WERI-Rb-1 (cell line): ENCODE measurements around the gene BOLA3.

Experiments used
- DNase-seq: peaks from one replicate; pipeline ENCODE4 v3.0.0-alpha.2; 2020
- H3K27ac ChIP-seq: fragments of 250-450 bp; sonication (Bioruptor Pico); 2 replicates; pipeline ENCODE4 v1.5.1; 2020; ENCODE audit warnings: mild to moderate bottlenecking, moderate library complexity
- H3K27me3 ChIP-seq: fragments of 250-450 bp; sonication (Bioruptor Pico); 2 replicates; pipeline ENCODE4 v1.5.1; 2021; ENCODE audit warnings: mild to moderate bottlenecking, low read depth, moderate library complexity; ENCODE audit not compliant: insufficient read depth, severe bottlenecking
- H3K36me3 ChIP-seq: fragments of 250-450 bp; sonication (Bioruptor Pico); 2 replicates; pipeline ENCODE4 v1.5.1; 2020; ENCODE audit warnings: mild to moderate bottlenecking, moderate library complexity
- H3K4me3 ChIP-seq: 2 replicates; pipeline ENCODE4 v1.5.1; 2011; ENCODE audit warnings: low read depth, mild to moderate bottlenecking, control low read depth, low read length
- H3K9me3 ChIP-seq: fragments of 250-450 bp; sonication (Bioruptor Pico); 2 replicates; pipeline ENCODE4 v1.5.1; 2021; ENCODE audit warnings: mild to moderate bottlenecking, moderate library complexity; ENCODE audit not compliant: severe bottlenecking
- TF ChIP-seq, protein P1 (sequence below): IDR thresholded peaks from 2 replicates; pipeline ENCODE4 v1.5.1; 2011; ENCODE audit warnings: low read depth, mild to moderate bottlenecking, control low read depth, inconsistent platforms, low read length

The BOLA3 gene

DNA sequence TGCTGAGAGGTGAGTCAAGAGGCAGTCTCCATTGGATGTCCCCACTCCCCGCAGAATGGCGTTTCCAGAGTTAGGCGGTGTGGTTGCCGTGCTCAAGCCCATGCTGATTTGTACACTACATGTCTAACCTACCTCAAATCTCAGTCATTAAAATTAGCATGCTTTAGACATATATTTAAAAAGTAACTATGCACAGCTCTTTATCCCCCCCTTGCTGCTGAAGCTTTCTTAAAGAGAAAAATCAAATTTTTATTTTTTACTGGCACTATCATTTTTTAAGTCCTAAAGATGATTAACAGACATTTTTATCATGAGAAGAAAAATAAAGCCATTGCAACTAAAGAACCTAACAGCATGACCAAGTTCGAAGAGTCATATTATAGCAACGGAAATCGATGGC lies 42.9 kb downstream of the BOLA3 start:
- TF ChIP-seq, protein P1, sequence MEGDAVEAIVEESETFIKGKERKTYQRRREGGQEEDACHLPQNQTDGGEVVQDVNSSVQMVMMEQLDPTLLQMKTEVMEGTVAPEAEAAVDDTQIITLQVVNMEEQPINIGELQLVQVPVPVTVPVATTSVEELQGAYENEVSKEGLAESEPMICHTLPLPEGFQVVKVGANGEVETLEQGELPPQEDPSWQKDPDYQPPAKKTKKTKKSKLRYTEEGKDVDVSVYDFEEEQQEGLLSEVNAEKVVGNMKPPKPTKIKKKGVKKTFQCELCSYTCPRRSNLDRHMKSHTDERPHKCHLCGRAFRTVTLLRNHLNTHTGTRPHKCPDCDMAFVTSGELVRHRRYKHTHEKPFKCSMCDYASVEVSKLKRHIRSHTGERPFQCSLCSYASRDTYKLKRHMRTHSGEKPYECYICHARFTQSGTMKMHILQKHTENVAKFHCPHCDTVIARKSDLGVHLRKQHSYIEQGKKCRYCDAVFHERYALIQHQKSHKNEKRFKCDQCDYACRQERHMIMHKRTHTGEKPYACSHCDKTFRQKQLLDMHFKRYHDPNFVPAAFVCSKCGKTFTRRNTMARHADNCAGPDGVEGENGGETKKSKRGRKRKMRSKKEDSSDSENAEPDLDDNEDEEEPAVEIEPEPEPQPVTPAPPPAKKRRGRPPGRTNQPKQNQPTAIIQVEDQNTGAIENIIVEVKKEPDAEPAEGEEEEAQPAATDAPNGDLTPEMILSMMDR = no peak
- no peak overlapping the region for H3K27ac ChIP-seq
- H3K27me3 ChIP-seq = no peaks in the 10 kb centered on the region
- no peaks in the 10 kb centered on the region for H3K9me3 ChIP-seq
- H3K36me3 ChIP-seq = peaks cover 53% of the 10 kb centered on the region
- H3K4me3 ChIP-seq = no peak overlapping the region
- no peak for DNase-seq

DNA sequence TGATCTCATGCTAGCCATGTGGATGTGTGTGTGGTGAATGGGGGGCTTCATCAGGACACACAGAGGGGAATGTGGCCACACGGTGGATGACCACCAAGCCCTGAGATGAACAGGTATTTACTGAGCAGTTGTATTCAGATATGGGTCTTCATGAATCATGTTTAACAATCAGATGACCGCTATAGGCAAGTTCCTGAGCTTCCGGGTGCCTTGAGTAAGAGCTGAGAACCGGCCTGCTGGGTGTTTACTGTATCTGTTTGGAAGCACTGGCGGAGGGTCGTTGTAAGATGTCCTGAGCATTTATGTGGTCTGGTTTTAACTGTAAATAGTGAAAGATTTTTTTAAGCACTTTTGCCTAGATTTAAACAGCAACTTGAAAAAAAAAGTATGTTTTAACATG lies 43.9 kb downstream of the BOLA3 start:
- H3K9me3 ChIP-seq = no peaks in the 10 kb centered on the region
- DNase-seq = no peak
- no peaks in the 10 kb centered on the region for H3K27me3 ChIP-seq
- no peak overlapping the region for H3K27ac ChIP-seq
- peaks cover 64% of the 10 kb centered on the region for H3K36me3 ChIP-seq
- TF ChIP-seq, protein P1 = no peak
- H3K4me3 ChIP-seq = no peak overlapping the region

DNA sequence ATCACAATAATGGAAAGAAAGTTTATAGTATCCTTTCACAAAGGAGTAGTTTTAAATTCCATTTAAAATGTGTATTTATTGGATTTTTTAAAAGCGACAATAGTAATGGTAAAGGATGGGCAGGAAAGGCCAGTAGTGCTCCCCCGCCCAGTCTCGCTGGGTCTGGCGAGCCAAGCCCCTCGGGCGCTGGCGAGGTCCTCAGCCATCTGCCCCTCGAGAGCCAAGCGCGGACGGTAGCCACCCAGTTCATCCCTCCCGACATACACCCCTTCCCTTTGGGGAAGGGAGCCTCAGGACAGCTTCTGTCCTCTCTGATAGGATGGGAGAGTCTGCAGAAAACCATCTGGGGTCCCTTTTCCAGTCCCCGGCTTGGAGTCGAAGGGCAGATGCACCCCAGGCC lies 45.2 kb downstream of the BOLA3 start:
- Histone ChIP-seq H3K27ac (no peak overlapping the region), H3K4me3 (no peak overlapping the region), H3K36me3 (peaks cover 70% of the 10 kb centered on the region), H3K27me3 (no peaks in the 10 kb centered on the region), H3K9me3 (no peaks in the 10 kb centered on the region)
- DNase-seq = no peak
- TF ChIP-seq, protein P1 = no peak

DNA sequence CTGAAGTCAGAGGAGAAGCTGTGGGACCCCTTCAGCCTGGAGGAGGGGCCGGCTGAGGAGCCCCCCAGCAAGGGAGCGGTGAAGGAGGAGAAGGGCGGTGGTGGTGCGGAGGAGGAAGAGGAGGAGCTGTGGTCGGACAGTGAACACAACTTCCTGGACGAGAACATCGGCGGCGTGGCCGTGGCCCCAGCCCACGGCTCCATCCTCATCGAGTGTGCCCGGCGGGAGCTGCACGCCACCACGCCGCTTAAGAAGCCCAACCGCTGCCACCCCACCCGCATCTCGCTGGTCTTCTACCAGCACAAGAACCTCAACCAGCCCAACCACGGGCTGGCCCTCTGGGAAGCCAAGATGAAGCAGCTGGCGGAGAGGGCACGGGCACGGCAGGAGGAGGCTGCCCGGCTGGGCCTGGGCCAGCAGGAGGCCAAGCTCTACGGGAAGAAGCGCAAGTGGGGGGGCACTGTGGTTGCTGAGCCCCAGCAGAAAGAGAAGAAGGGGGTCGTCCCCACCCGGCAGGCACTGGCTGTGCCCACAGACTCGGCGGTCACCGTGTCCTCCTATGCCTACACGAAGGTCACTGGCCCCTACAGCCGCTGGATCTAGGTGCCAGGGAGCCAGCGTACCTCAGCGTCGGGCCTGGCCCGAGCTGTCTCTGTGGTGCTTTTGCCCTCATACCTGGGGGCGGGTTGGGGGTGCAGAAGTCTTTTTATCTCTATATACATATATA lies 46.0 kb downstream of the BOLA3 start:
- H3K4me3 ChIP-seq = no peak overlapping the region
- TF ChIP-seq, protein P1 = no peak
- no peaks in the 10 kb centered on the region for H3K9me3 ChIP-seq
- H3K27ac ChIP-seq = no peak overlapping the region
- H3K27me3 ChIP-seq = no peaks in the 10 kb centered on the region
- no peak for DNase-seq
- H3K36me3 ChIP-seq = peaks cover 74% of the 10 kb centered on the region

DNA sequence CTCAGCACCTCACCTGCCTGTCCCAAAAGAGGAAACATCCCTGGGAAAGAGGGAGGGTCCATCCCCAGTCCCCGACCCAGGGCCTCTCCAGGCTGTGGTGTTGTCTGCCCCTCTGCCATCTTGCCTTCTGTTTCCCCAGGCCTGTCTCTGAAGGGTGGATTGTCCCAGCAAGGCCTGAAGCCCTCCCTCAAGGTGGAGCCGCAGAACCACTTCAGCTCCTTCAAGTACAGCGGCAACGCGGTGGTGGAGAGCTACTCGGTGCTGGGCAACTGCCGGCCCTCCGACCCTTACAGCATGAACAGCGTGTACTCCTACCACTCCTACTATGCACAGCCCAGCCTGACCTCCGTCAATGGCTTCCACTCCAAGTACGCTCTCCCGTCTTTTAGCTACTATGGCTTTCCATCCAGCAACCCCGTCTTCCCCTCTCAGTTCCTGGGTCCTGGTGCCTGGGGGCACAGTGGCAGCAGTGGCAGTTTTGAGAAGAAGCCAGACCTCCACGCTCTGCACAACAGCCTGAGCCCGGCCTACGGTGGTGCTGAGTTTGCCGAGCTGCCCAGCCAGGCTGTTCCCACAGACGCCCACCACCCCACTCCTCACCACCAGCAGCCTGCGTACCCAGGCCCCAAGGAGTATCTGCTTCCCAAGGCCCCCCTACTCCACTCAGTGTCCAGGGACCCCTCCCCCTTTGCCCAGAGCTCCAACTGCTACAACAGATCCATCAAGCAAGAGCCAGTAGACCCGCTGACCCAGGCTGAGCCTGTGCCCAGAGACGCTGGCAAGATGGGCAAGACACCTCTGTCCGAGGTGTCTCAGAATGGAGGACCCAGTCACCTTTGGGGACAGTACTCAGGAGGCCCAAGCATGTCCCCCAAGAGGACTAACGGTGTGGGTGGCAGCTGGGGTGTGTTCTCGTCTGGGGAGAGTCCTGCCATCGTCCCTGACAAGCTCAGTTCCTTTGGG lies 47.2 kb downstream of the BOLA3 start:
- no peak for DNase-seq
- TF ChIP-seq, protein P1 = no peak
- no peaks in the 10 kb centered on the region for H3K9me3 ChIP-seq
- H3K4me3 ChIP-seq = no peak overlapping the region
- H3K27ac ChIP-seq = no peak overlapping the region
- peaks cover 84% of the 10 kb centered on the region for H3K36me3 ChIP-seq
- no peaks in the 10 kb centered on the region for H3K27me3 ChIP-seq
